Smooth muscle cell (in vitro differentiated cells): ENCODE measurements around the gene NBPF3. TPM values are rescaled to one million over a fixed set of nuclear protein-coding genes. Genes with fewer than 3 reads are reported as not detected.

ENCODE experiments used
- DNase-seq: peaks from one replicate; lab custom pipeline; 2025; ENCODE audit not compliant: unreplicated experiment; lab: John Stamatoyannopoulos, UW
- H2AFZ ChIP-seq: fragments of 200-600 bp; sonication (generic); 2 replicates; pipeline ENCODE4 v1.6.0; 2016; ENCODE audit warnings: antibody characterized with exemption, low read depth, mild to moderate bottlenecking
- H3F3A ChIP-seq: fragments of 200-600 bp; sonication (generic); 2 replicates; pipeline ENCODE4 v1.6.0; 2017; ENCODE audit warnings: antibody characterized with exemption, low read depth
- H3K27ac ChIP-seq: fragments of 200-600 bp; sonication (generic); 2 replicates; pipeline ENCODE4 v1.5.1; 2016; ENCODE audit warnings: low read depth, mild to moderate bottlenecking
- H3K27me3 ChIP-seq: fragments of 200-600 bp; sonication (generic); 2 replicates; pipeline ENCODE4 v1.6.1; 2016; ENCODE audit warnings: low read depth, mild to moderate bottlenecking
- H3K36me3 ChIP-seq: fragments of 200-600 bp; sonication (generic); 2 replicates; pipeline ENCODE4 v1.5.1; 2016; ENCODE audit warnings: low read depth
- H3K4me1 ChIP-seq: fragments of 200-600 bp; sonication (generic); 2 replicates; pipeline ENCODE4 v1.5.1; 2016; ENCODE audit warnings: low read depth
- H3K4me2 ChIP-seq: fragments of 200-600 bp; sonication (generic); 2 replicates; pipeline ENCODE4 v1.6.0; 2016; ENCODE audit warnings: mild to moderate bottlenecking
- H3K4me3 ChIP-seq: fragments of 200-600 bp; sonication (generic); 2 replicates; pipeline ENCODE4 v1.5.1; 2016; ENCODE audit warnings: mild to moderate bottlenecking
- H3K79me2 ChIP-seq: fragments of 200-600 bp; sonication (generic); 2 replicates; pipeline ENCODE4 v1.6.0; 2016; ENCODE audit warnings: low read depth, mild to moderate bottlenecking
- H3K9ac ChIP-seq: fragments of 200-600 bp; sonication (generic); 2 replicates; pipeline ENCODE4 v1.6.0; 2016; ENCODE audit warnings: low read depth
- H3K9me3 ChIP-seq: fragments of 200-600 bp; sonication (generic); replicated peaks from 2 replicates; pipeline ENCODE4 v1.5.1; 2016; ENCODE audit warnings: low read depth
- H4K20me1 ChIP-seq: fragments of 200-600 bp; sonication (generic); 2 replicates; pipeline ENCODE4 v1.6.0; 2016; ENCODE audit warnings: low read depth
- WGBS: methylation state at CpG from one replicate; pipeline ENCODE4 v1.1.7; 2016; ENCODE audit warnings: low lambda C conversion rate; 5-methylcytosine and 5-hydroxymethylcytosine counted together
- polyA plus RNA-seq: library from polyadenylated mRNA; unstranded; fragments of >200 nt; fragmentation: Nextera tagmentation; extraction: Ambion mirVana; gene quantifications from 2 replicates; pipeline ENCODE4 v1.2.1, GENCODE V29; 2016
- total RNA-seq: library from RNA; depleted of rRNA; stranded (reverse); fragments of >200 nt; gene quantifications from 2 replicates; pipeline ENCODE4 v1.2.3, GENCODE V29; 2014
- TF ChIP-seq, protein P1 (sequence below): fragments of 200-600 bp; sonication (generic); IDR thresholded peaks from 2 replicates; pipeline ENCODE4 v1.5.1; 2017; ENCODE audit warnings: borderline replicate concordance, mild to moderate bottlenecking, antibody characterized with exemption; ENCODE audit not compliant: insufficient read depth, poor library complexity, severe bottlenecking

NBPF3 gene, protein sequence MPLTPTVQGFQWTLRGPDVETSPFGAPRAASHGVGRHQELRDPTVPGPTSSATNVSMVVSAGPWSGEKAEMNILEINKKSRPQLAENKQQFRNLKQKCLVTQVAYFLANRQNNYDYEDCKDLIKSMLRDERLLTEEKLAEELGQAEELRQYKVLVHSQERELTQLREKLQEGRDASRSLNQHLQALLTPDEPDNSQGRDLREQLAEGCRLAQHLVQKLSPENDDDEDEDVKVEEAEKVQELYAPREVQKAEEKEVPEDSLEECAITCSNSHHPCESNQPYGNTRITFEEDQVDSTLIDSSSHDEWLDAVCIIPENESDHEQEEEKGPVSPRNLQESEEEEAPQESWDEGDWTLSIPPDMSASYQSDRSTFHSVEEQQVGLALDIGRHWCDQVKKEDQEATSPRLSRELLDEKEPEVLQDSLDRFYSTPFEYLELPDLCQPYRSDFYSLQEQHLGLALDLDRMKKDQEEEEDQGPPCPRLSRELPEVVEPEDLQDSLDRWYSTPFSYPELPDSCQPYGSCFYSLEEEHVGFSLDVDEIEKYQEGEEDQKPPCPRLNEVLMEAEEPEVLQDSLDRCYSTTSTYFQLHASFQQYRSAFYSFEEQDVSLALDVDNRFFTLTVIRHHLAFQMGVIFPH
- total RNA-seq (11.0 and 12.7 TPM in 2 replicates), polyA plus RNA-seq (2.9 and 7.5 TPM in 2 replicates)

DNA sequence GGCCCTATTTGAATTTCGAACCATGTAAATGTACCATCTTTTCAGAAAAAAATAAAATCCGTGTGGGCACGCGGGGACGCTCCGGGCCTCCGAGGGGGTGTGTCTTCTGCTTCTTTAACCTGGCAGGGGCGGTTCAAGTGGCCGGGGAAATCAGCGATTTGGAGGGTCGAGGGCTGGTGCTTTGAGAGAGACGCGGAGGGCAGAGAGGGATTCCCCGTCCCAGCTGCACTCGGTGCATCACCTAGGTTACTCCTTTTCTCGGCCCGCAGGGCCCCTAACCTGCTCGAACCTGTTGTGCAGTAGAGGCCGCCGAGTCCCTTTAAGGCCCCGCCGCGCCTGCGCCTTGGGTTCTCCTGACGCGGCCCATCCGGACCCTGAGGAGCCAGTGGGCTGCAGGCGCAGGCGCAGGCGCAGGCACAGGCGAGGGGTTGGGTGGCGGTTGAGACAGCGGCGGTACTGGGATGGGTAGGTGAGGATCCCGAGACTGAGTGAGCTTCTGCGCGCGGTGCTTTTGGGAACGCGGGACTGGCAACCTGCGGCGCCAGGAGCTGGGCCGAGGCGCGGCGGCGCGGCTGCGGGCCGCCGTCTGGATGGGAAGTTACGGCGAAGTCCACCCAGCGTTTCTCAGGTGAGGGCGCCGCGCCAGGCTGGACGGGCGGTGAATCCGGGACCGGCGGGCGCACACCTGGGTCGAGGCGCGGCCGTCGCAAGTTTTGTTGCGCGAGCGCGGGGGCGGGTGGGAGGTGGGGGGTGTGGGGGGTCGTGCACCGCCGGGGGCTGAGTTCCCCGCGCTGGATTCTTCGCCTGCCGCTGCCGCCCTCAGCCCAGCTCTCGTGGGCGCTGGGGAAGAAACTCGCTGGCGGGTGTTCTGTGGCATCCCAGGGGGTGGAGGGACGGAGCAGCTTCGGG lies at the start of gene NBPF3:
TSS of gene NBPF3 (plus strand) at position 417 of the 909 bp plus-strand sequence. CDS start 4,950 bp downstream, outside the sequence.
- H3K9me3 ChIP-seq: no peaks in the 10 kb centered on the region
- H3K27ac ChIP-seq: no peak within 1 kb of the TSS

DNA sequence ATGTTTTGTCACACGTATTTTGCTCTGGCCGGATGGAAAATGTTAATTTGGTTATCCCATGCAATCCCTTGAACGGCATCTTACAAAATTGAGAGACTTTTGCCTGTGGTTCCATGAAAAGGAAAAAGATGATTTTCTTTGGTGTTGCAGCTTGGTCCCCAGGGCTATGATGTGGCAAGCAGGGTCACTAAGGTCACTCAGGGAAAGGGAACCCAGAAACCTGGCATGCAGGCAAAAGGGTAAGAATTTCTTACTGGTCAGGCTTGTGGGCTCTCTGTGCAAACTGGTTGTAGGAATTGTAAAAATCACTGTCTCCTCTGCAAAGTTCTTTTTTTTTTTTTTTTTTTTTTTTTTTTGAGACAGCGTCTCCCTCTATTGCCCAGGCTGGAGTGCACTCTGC lies 48.4 kb upstream of the NBPF3 start:
- Histone ChIP-seq H3K4me2 (no peak overlapping the region), H4K20me1 (no peaks in the 10 kb centered on the region), H3K36me3 (no peaks in the 10 kb centered on the region), H3K9ac (no peak overlapping the region), H3K79me2 (no peaks in the 10 kb centered on the region), H3K9me3 (no peaks in the 10 kb centered on the region), H3K27ac (no peak overlapping the region), H3K4me3 (no peak overlapping the region), H3F3A (no peaks in the 10 kb centered on the region), H3K4me1 (no peaks in the 10 kb centered on the region), H3K27me3 (no peaks in the 10 kb centered on the region), H2AFZ (no peak overlapping the region)
- WGBS: 90% methylated on average over 4 of the region's 4 CpGs
- DNase-seq: no peak
- TF ChIP-seq, protein P1, sequence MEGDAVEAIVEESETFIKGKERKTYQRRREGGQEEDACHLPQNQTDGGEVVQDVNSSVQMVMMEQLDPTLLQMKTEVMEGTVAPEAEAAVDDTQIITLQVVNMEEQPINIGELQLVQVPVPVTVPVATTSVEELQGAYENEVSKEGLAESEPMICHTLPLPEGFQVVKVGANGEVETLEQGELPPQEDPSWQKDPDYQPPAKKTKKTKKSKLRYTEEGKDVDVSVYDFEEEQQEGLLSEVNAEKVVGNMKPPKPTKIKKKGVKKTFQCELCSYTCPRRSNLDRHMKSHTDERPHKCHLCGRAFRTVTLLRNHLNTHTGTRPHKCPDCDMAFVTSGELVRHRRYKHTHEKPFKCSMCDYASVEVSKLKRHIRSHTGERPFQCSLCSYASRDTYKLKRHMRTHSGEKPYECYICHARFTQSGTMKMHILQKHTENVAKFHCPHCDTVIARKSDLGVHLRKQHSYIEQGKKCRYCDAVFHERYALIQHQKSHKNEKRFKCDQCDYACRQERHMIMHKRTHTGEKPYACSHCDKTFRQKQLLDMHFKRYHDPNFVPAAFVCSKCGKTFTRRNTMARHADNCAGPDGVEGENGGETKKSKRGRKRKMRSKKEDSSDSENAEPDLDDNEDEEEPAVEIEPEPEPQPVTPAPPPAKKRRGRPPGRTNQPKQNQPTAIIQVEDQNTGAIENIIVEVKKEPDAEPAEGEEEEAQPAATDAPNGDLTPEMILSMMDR: no peak

More for the DNA sequence above, at the start of gene NBPF3:
- Histone ChIP-seq H3K36me3 (no peaks in the 10 kb centered on the region), H4K20me1 (peaks cover 28% of the 10 kb centered on the region), H3F3A (no peaks in the 10 kb centered on the region), H3K79me2 (peaks cover 16% of the 10 kb centered on the region), H3K4me1 (peaks cover 6% of the 10 kb centered on the region), H2AFZ (peak within 1 kb of the TSS; percentile 88), H3K4me3 (peak within 1 kb of the TSS; percentile 87), H3K9ac (peak within 1 kb of the TSS; percentile 66), H3K27me3 (no peaks in the 10 kb centered on the region), H3K4me2 (peak within 1 kb of the TSS; percentile 89)
- WGBS: 2% methylated on average over 64 of the region's 87 CpGs
- TF ChIP-seq, protein P1: no peak
- peak; percentile 75 for DNase-seq

DNA sequence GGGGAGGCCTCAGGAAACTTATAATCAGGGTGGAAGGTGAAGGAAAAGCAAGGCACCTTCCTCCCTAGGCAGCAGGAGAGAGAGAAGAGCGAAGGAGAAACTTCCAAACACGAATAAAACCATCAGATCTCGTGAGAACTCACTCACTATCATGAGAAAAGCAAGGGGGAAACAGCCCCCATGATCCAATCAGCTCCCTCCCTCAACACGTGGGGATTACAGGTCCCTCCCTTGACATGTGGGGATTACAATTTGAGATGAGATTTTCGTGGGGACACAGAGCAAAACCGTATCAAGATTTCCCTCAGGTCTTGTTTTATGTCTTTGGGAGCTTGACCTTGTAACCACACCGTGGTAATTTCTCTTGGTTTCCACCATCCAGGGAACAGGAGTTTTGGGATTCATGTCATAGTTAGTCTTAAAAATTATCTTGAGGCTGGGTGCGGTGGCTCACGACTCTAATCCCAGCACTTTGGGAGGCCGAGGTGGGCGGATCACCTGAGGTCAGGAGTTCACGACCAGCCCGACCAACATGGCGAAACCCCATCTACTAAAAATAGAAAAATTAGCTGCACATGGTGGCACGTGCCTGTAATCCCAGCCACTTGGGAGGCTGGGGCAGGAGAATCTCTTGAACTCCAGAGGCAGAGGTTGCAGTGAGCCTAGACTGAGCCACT lies 47.2 kb upstream of the NBPF3 start:
- Histone ChIP-seq H3K36me3 (no peaks in the 10 kb centered on the region), H4K20me1 (no peaks in the 10 kb centered on the region), H3K27me3 (no peaks in the 10 kb centered on the region), H3K27ac (no peak overlapping the region), H3K9ac (no peak overlapping the region), H3K79me2 (no peaks in the 10 kb centered on the region), H3K4me2 (no peak overlapping the region), H3K4me3 (no peak overlapping the region), H3F3A (no peaks in the 10 kb centered on the region), H2AFZ (no peak overlapping the region), H3K9me3 (no peaks in the 10 kb centered on the region), H3K4me1 (no peaks in the 10 kb centered on the region)
- TF ChIP-seq, protein P1: no peak
- no peak for DNase-seq
- WGBS: 83% methylated on average over 15 of the region's 15 CpGs
